Lung (tissue), 12 donors: Measurements from ENCODE around the gene CHST7. TPM values are rescaled to one million over a fixed set of nuclear protein-coding genes. Genes with fewer than 3 reads are reported as not detected.

ENCODE experiments used
- ATAC-seq: fragments of 200-7000 bp; cut with Tn5 transposase; one replicate; pipeline ENCODE4 v1.9.1; 2020; ENCODE audit warnings: moderate number of reproducible peaks; ENCODE audit not compliant: insufficient read depth, low FRiP score
- DNase-seq, 3 donors: peaks; one replicate each; pipeline ENCODE4 v3.0.0-alpha.2; 2013 to 2017
- H3K27ac ChIP-seq, 2 donors: one replicate each; pipeline ENCODE4 v1.5.1; 2013; ENCODE audit warnings: mild to moderate bottlenecking in 2 of 2, moderate library complexity in 2 of 2, control low read depth in 1 of 2, inconsistent platforms in 1 of 2, low read depth in 1 of 2, low read length in 1 of 2
- H3K27me3 ChIP-seq, 3 donors: one replicate each; pipeline ENCODE4 v1.5.1; 2013; ENCODE audit warnings: low read length in 2 of 3; ENCODE audit not compliant: control insufficient read depth in 3 of 3, insufficient read depth in 3 of 3
- H3K36me3 ChIP-seq, 4 donors: one replicate each; pipeline ENCODE4 v1.5.1; 2013; ENCODE audit warnings: low read length in 4 of 4, mild to moderate bottlenecking in 1 of 4, moderate library complexity in 1 of 4; ENCODE audit not compliant: control insufficient read depth in 4 of 4, insufficient read depth in 4 of 4
- H3K4me1 ChIP-seq, 5 donors: one replicate each; pipeline ENCODE4 v1.5.1; 2013; ENCODE audit warnings: low read length in 5 of 5, mild to moderate bottlenecking in 2 of 5, moderate library complexity in 1 of 5; ENCODE audit not compliant: control insufficient read depth in 5 of 5, insufficient read depth in 5 of 5
- H3K4me3 ChIP-seq: one replicate; pipeline ENCODE4 v1.5.1; 2013; ENCODE audit warnings: mild to moderate bottlenecking, control low read depth, moderate library complexity
- H3K9ac ChIP-seq, 2 donors: one replicate each; pipeline ENCODE4 v1.5.1; 2013; ENCODE audit warnings: low read length in 2 of 2, control low read depth in 1 of 2; ENCODE audit not compliant: insufficient read depth in 1 of 2
- H3K9me3 ChIP-seq, 4 donors: one replicate each; pipeline ENCODE4 v1.5.1; 2013; ENCODE audit warnings: low read length in 3 of 4, mild to moderate bottlenecking in 1 of 4, moderate library complexity in 1 of 4; ENCODE audit not compliant: control insufficient read depth in 4 of 4, insufficient read depth in 3 of 4
- WGBS, 2 donors: extraction: QIAGEN DNeasy Blood & Tissue Kit; methylation state at CpG; one replicate each; pipeline ENCODE4 v1.1.7; 2013; 5-methylcytosine and 5-hydroxymethylcytosine counted together
- polyA plus RNA-seq, 2 donors: library from polyadenylated mRNA; stranded (reverse); fragments of 200-250 nt; gene quantifications; one replicate each; pipeline ENCODE4 v1.2.1, GENCODE V29; 2013
- total RNA-seq, 2 donors: library from RNA; depleted of rRNA in 1 of 2; stranded (reverse); fragments of >200 nt in 1 of 2; gene quantifications; one replicate each; pipeline ENCODE4 v1.2.1, GENCODE V29; 2014 to 2021
- TF ChIP-seq, protein P1 (sequence below): IDR thresholded peaks from 2 replicates; pipeline ENCODE4 v1.5.1; 2012; ENCODE audit warnings: mild to moderate bottlenecking; ENCODE audit errors: control extremely low read depth, extremely low read depth
- donor health status: control.
- donor health status: control.
- donor health status: Bipolar disorder and iron deficiency.
- donor health status: healthy.
- donor health status: DM: yes; HTN: yes; CAD: no.

Gene CHST7
- total and polyA plus RNA-seq, 4 donors = 2.0 to 8.5 (median 7.9) TPM

DNA sequence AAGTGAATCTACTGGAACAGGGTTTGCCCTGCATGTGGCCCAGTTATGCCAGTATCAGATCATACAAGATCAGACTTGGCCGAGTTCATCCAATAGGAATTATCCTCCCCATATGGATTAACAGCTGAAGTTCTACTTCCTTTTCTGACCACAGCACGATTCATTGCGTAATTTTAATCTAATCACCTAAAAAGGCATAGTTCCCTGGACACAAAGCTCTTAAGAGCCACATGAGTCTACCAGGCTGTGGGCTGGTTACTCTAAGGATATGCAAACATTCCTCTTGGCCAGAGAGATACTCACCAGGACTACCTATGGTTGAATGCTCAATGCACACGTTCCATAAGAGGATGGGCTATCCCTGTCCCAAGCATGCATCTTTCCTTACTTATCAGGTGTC, 46.9 kb downstream of the CHST7 start:
- DNase-seq = no peak
- Histone ChIP-seq H3K27ac (no peak overlapping the region), H3K9me3 (peaks cover 0 to 5% (median 0%) of the 10 kb centered on the region in 4 donors), H3K9ac (no peak overlapping the region), H3K4me1 (peaks cover 0 to 5% (median 0%) of the 10 kb centered on the region in 5 donors), H3K36me3 (no peaks in the 10 kb centered on the region), H3K4me3 (no peak overlapping the region), H3K27me3 (peaks cover 0 to 12% (median 0%) of the 10 kb centered on the region in 3 donors)
- ATAC-seq = no peak
- TF ChIP-seq, protein P1, sequence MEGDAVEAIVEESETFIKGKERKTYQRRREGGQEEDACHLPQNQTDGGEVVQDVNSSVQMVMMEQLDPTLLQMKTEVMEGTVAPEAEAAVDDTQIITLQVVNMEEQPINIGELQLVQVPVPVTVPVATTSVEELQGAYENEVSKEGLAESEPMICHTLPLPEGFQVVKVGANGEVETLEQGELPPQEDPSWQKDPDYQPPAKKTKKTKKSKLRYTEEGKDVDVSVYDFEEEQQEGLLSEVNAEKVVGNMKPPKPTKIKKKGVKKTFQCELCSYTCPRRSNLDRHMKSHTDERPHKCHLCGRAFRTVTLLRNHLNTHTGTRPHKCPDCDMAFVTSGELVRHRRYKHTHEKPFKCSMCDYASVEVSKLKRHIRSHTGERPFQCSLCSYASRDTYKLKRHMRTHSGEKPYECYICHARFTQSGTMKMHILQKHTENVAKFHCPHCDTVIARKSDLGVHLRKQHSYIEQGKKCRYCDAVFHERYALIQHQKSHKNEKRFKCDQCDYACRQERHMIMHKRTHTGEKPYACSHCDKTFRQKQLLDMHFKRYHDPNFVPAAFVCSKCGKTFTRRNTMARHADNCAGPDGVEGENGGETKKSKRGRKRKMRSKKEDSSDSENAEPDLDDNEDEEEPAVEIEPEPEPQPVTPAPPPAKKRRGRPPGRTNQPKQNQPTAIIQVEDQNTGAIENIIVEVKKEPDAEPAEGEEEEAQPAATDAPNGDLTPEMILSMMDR = no peak
- WGBS, 2 donors = 60 to 72% methylated on average over 4 of the region's 4 CpGs

DNA sequence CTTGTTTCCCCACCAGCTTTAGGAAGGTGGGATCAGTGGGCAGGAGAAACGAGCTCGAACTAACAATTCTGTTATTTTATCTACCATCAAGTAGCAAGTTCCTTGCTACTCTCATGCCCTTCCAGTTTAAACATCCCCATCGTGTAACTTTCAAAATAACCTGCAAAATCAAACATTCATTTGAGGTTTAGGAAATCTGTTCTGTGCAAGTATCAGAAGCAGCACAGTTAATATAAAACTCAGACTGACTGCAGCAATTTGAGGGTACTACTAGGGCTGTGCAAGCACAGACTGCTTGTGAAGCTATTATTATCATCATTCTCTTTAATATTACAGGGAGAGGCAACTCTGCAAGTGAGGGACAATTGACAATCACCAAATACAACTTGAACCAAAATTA, 48.0 kb downstream of the CHST7 start:
- H3K27me3 ChIP-seq = peaks cover 0 to 12% (median 2%) of the 10 kb centered on the region in 3 donors
- H3K4me3 ChIP-seq = no peak overlapping the region
- TF ChIP-seq, protein P1 = no peak
- DNase-seq (no peak), ATAC-seq (no peak)
- peaks cover 0 to 5% (median 0%) of the 10 kb centered on the region in 5 donors for H3K4me1 ChIP-seq
- WGBS, 2 donors = 54 to 68% methylated on average over 3 of the region's 3 CpGs
- no peaks in the 10 kb centered on the region for H3K36me3 ChIP-seq
- peaks cover 0 to 5% (median 1%) of the 10 kb centered on the region in 4 donors for H3K9me3 ChIP-seq
- H3K27ac ChIP-seq = no peak overlapping the region
- H3K9ac ChIP-seq = no peak overlapping the region

DNA sequence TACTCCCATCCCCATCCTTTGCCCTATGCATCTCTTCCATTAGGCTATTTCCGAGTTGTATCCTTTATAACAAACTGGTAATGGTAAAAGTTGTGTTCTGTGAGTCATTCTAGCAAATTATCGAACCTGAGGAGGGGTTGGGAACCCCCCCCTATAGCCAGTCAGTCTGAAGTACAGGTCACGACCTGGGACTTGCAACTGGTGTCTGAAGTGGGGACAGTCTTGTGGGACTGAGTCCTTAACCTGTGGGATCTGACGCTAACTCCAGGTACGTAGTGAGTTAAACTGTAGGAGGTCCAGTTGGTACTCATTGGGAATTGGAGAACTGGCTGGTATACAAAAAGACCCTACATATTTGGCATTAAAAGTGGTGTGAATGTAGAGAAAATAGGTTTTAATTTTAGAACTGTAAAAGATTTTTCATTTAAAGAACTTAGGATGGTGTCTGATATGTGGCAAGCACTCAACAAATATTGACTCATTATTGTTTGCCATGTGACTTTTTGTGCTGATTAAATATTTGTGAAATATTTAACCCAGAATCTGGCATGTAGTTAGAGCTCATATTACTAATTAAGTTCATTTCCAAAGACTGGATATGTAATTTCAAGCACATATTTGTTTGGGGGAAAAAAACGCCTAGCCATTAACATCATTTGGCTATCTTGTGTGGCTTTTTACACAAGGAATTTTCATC, 50.7 kb downstream of the CHST7 start:
- Histone ChIP-seq H3K27ac (no peak overlapping the region), H3K4me3 (no peak overlapping the region), H3K9me3 (peaks cover 0 to 3% (median 0%) of the 10 kb centered on the region in 4 donors), H3K9ac (no peak overlapping the region), H3K36me3 (no peaks in the 10 kb centered on the region), H3K27me3 (peaks cover 0 to 14% (median 2%) of the 10 kb centered on the region in 3 donors), H3K4me1 (peaks cover 0 to 22% (median 8%) of the 10 kb centered on the region in 5 donors)
- no peak for DNase-seq
- no peak for ATAC-seq
- 65 to 85% methylated on average over 6 of the region's 6 CpGs for WGBS, 2 donors
- TF ChIP-seq, protein P1 = no peak
